PFSK-1 (cell line): Measurements from ENCODE around the gene CHTF8.

Experiments
- POLR2AphosphoS5 ChIP-seq: IDR thresholded peaks from 2 replicates; pipeline ENCODE4 v1.6.1; 2012; ENCODE audit warnings: low read depth, mild to moderate bottlenecking, control low read depth, low read length, moderate library complexity
- TAF1 ChIP-seq: IDR thresholded peaks from 2 replicates; pipeline ENCODE4 v1.6.1; 2012; ENCODE audit warnings: low read length, control low read depth, borderline replicate concordance; ENCODE audit not compliant: insufficient read depth
- TF ChIP-seq, protein P1 (sequence below), 2 experiments: IDR thresholded peaks; 2 replicates each; pipeline versions ENCODE4 v1.6.1 to v1.8.0; 2011 to 2012; ENCODE audit warnings: low read depth in 2 of 2, low read length in 2 of 2, control low read depth in 1 of 2, inconsistent platforms in 1 of 2, mild to moderate bottlenecking in 1 of 2, moderate library complexity in 1 of 2; ENCODE audit not compliant: insufficient read depth in 1 of 2

DNA sequence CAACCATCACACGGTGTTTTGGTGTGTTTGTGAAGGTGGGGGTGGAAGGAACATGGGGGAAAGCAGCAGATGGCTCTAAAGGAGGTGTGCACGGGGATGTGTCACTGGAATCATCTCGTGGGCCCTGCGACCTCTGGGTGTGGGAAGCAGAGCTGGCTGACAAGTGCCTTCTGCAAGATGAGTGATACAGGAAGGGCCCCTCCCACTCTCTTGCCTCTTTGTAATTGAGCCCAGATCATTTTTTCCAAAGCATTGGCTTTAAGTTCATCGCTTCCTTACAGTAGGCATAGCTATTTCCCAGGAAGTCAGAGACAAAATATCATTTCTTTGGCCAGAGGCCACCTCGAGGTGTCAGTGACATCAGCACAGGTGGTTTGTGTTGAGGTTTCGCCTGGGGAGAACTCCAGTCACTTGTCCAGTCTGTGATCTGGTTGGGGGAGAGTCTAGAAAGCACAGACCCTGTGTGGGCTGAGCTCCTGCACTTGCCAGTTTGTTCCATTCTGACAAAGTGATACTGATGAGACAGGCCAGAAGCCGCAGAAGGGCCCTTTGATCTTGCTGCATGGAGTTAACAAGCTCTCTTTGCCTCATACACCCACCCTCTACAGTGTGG is 33.9 kb upstream of the CHTF8 start:
- TF ChIP-seq POLR2AphosphoS5, result no peak
- no peak for TF ChIP-seq TAF1
- TF ChIP-seq, protein P1, sequence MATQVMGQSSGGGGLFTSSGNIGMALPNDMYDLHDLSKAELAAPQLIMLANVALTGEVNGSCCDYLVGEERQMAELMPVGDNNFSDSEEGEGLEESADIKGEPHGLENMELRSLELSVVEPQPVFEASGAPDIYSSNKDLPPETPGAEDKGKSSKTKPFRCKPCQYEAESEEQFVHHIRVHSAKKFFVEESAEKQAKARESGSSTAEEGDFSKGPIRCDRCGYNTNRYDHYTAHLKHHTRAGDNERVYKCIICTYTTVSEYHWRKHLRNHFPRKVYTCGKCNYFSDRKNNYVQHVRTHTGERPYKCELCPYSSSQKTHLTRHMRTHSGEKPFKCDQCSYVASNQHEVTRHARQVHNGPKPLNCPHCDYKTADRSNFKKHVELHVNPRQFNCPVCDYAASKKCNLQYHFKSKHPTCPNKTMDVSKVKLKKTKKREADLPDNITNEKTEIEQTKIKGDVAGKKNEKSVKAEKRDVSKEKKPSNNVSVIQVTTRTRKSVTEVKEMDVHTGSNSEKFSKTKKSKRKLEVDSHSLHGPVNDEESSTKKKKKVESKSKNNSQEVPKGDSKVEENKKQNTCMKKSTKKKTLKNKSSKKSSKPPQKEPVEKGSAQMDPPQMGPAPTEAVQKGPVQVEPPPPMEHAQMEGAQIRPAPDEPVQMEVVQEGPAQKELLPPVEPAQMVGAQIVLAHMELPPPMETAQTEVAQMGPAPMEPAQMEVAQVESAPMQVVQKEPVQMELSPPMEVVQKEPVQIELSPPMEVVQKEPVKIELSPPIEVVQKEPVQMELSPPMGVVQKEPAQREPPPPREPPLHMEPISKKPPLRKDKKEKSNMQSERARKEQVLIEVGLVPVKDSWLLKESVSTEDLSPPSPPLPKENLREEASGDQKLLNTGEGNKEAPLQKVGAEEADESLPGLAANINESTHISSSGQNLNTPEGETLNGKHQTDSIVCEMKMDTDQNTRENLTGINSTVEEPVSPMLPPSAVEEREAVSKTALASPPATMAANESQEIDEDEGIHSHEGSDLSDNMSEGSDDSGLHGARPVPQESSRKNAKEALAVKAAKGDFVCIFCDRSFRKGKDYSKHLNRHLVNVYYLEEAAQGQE (IDR thresholded peaks at IDR 0.05; ENCODE audit: insufficient read depth in 1 of 2, low read depth in 2 of 2, low read length in 2 of 2), result no peak
